DND-41 (cell line): ENCODE measurements around the gene TMEM260.

Experiments
- EZH2 ChIP-seq: IDR thresholded peaks from 3 replicates; pipeline ENCODE4 v1.6.1; 2012; ENCODE audit warnings: borderline replicate concordance, low read depth, mild to moderate bottlenecking, moderate library complexity, low read length, inconsistent platforms; ENCODE audit not compliant: severe bottlenecking
- TF ChIP-seq, protein P1 (sequence below): IDR thresholded peaks from 2 replicates; pipeline ENCODE4 v1.5.1; 2012; ENCODE audit warnings: borderline replicate concordance, low read length, moderate library complexity, mild to moderate bottlenecking; ENCODE audit not compliant: poor library complexity, severe bottlenecking; ENCODE audit errors: extremely low read depth

DNA sequence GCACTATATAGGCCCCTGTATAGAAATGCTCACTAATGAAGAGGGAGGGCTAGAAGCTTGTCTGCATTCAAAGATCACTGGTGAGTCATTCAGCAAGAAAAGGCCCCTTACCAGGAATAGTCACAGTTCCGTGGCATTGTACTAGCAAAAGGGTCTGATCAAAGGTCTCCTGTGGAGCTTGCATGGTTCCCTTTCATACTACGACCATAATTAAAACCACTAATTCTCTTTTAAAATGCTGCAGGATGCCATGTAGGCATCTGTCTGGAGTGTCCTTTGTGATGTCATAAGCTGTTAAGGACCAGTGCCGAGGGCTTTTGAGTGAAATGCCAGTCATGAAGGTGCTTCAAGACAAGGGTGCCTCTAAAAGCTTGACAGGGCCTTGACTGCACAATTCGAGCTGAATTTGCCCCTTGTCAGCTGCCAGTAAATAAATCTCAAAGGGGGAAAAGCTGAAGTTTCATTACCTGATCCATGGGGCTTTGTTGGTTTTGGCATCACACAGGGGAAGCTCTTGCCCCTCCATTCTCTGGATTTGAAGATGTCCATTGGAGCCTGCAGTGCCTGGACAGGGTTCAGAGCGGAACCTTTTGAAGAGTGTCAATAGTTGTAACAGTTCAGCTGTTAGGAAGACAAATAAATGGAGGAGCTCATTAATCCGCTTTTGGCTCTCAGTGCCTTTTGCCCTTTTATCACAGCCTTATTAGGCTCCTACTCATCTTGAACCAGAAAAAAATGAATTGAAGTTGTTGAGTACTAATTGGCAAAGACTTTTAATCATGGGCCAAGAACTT, 69.1 kb downstream of the TMEM260 start:
- TF ChIP-seq, protein P1, sequence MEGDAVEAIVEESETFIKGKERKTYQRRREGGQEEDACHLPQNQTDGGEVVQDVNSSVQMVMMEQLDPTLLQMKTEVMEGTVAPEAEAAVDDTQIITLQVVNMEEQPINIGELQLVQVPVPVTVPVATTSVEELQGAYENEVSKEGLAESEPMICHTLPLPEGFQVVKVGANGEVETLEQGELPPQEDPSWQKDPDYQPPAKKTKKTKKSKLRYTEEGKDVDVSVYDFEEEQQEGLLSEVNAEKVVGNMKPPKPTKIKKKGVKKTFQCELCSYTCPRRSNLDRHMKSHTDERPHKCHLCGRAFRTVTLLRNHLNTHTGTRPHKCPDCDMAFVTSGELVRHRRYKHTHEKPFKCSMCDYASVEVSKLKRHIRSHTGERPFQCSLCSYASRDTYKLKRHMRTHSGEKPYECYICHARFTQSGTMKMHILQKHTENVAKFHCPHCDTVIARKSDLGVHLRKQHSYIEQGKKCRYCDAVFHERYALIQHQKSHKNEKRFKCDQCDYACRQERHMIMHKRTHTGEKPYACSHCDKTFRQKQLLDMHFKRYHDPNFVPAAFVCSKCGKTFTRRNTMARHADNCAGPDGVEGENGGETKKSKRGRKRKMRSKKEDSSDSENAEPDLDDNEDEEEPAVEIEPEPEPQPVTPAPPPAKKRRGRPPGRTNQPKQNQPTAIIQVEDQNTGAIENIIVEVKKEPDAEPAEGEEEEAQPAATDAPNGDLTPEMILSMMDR: no peak
- no peak for TF ChIP-seq EZH2
